NCI-H524 (cell line): ENCODE data around the gene ANO7.
"Not testable (repeated sequence)": the region's sequence is repeated elsewhere in the genome, so short reads cannot be mapped to it uniquely, and the experiment has no call there.

ENCODE experiments used
- DNase-seq, 2 experiments: peaks; one replicate each; lab custom pipeline; 2025; lab: John Stamatoyannopoulos, UW

Gene ANO7

DNA sequence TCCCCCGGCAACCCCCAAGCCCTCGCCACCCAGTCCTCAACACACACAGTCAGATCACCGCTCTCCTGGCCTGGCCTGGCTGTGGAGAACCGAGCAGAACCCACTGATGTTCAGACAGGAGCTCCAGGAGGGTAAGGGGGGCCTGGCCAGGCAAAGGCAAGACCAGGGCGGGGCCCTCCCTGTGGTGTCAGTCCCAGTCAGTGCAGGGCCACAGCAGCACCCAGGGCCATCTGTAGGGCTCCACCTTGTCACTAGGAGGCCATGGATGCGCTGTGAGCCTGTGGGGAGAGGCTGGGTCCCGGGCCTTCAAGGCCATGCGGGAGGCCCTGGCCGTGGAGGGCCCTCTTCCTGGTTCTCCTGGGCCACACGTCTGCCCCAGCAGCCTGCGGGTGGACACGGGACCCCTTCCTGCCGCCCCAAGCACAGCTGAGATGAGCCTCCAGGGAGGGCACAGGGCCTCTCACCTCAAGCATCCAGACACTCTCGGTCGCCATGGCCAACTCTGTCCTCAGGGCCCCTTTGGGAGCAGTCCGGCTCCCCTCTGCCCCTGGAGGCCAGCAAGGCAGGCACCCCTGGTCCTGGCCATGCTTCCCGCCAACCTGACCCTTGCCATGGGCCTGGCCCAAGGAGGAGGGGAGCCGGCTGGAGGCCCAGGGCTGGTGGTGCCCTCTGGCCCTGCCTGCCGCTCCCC lies 2.0 kb downstream of the ANO7 start:
- no peak for DNase-seq

DNA sequence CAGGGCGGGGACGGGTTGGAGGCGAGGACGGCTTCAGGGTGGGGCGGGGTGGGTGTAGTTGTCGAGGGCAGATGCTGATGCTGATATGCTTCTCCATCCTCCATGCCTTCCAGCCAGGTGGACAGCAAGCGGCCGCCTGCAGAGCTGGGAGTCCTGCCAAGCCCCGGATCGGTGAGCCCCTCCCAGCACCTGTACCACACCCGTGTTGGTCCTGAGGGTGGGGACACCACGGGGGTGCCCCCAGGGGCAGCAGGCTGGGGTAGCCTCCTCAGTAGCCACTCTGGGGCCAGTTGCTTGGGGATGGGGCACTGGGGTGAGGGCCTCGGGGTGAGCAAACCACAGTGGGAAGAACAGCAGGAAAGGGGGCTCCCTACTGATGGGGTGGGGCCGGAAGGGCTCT lies 2.6 kb downstream of the ANO7 start:
- no peak for DNase-seq

DNA sequence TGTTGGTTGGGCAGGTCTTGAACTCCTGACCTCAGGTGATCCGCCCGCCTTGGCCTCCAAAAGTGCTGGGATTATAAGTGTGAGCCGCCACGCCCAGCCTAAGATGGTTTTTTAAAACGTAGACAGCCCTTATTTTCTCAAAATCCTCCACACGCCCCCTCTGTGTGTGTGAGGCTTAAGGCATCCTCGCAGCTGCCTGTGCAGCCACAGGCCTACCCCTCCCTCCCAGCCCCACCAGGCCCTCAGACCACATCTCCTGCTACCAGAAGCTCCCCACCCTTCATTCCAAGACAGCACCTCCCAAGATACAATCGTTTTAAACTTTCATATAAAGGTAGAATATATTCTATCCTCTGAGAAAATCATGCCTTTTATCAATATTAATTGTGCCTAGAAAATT lies 4.8 kb downstream of the ANO7 start:
- no peak for DNase-seq

DNA sequence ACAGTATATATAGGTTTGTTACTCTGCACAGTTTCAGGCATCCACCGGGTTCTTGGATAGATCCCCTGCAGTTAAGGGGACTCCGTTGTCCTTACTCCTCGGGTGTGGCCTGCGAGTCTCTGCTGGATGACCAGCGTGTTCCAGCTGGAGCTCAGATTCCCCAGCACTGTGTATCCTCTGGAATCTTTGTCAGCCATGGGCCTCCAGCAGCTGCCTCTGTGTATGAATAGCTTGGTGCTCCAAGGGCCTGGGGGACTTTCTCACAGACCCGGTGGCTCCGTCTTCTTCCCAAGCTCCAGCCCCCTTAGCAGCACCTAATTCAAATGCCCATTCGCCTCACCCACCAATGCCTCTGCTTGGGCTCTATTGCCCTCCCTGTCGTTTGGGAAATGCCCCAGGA lies 6.3 kb downstream of the ANO7 start:
- no peak for DNase-seq

DNA sequence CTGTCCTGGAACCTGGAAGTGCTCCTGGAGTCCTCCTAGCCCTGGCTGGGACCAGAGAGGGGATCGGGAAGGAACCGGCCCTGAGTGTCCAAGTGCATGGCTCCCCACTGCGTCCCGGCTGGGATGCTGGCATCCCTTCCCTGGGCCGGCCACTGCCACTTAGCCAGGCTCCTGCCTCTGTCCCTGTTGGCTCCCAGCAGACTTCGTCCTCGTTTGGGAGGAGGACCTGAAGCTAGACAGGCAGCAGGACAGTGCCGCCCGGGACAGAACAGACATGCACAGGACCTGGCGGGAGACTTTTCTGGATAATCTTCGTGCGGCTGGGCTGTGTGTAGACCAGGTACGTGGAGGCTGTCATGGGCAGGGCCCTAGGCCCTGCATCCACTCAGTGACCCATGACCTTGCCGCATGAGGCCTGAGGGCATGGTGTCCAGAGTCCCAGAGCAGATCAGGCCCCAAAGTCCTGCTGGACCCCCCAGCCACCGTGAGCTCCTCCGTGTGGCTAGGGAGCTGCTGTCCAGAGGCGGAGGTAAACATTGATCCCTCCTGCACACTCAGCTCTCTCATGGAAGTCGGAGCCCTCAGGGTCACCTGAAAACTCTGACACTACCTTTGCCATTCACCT lies 7.1 kb downstream of the ANO7 start:
- DNase-seq = no peak

DNA sequence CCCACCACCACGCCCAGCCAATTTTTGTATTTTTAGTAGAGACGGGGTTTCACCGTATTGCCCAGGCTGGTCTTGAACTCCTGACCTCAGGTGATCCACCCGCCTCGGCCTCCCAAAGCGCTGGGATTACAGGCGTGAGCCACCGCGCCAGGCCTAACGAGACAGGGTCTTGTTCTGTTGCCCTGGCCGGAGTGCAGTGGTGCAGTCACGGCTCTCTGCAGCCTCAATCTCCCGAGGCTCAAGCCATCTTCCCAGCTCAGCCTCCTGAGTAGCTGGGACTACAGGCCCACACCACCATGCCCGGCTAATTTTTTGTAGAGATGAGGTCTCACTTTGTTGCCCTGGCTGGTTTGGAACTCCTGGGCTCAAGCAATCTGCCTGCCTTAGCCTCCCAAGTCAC lies 8.8 kb downstream of the ANO7 start:
- not testable (repeated sequence) for DNase-seq

DNA sequence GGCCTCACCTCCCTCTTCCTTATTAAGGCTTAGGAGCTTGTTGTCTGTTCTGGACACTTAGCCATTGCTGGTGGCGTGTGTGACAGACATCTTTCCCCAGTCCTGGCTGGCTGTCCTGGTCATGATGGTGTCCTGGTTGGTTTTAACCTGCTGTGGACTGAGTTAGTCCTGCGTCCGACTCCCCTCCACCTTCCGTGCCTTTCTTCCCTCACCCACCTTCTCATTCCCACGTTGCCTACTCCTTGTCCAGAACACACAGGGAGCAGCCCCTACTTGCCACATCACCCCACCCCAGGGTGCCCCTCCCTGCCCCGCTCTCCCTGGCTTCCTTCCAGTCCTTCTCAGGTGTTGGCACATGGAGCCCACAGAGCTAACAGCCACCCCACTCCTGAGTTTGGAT lies 9.5 kb downstream of the ANO7 start:
- no peak for DNase-seq

DNA sequence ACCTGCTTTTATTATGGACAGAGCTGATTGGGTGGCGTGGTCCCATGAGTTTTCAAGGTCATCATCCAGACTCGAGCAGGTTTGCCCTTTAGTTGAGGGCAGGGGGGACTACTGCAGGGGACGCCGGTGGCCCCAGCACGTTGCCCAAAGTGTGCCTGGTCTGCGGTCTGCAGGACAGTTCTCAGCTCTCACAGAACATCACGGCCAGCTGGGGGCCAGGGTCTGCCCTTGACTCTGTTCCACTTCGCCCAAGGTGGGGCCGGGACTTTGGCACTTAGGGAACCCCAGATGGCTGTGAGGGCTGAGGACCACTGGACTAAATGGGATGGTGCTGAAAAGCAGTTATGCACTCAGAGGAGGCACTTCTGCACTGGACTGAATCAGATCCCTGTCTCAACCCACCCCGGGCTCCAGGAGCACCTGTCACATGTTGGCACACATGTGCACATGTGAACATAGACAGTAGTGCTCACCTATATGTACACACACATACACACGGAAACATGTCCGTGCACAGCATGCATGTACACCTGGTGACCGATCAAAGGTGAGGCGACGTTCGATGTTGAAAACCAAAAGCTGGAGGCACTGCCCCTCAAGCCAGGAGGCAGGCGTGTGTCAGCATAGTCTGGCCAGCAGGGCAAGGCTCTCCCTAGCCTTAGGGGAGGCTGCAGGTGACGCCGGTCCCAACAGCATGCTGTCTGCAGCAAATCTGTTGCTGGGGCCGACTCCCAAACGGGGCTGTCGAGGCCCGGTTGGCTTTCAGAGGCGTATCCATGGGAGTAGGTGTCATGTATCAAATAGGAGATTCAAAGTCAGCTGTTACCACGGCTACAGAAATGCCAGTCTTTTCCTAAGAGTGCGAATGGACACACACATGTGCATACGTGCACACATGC lies 10.2 kb downstream of the ANO7 start:
- DNase-seq = no peak

DNA sequence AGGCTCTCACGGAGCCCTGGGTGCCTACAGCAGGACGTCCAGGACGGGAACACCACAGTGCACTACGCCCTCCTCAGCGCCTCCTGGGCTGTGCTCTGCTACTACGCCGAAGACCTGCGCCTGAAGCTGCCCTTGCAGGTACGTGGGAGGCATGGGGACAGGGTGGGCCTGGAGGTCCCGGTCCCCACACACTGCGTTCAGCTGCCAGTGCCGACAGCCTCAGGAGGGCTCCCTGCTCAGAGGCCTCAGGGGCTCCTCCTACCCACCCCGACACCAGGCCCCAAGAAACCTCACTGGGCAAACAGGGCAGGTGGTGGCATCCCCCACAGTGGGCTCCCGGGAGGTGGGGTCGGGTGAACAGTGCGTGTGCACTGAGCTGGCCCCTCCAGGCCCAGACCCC lies 10.8 kb downstream of the ANO7 start:
- no peak for DNase-seq

DNA sequence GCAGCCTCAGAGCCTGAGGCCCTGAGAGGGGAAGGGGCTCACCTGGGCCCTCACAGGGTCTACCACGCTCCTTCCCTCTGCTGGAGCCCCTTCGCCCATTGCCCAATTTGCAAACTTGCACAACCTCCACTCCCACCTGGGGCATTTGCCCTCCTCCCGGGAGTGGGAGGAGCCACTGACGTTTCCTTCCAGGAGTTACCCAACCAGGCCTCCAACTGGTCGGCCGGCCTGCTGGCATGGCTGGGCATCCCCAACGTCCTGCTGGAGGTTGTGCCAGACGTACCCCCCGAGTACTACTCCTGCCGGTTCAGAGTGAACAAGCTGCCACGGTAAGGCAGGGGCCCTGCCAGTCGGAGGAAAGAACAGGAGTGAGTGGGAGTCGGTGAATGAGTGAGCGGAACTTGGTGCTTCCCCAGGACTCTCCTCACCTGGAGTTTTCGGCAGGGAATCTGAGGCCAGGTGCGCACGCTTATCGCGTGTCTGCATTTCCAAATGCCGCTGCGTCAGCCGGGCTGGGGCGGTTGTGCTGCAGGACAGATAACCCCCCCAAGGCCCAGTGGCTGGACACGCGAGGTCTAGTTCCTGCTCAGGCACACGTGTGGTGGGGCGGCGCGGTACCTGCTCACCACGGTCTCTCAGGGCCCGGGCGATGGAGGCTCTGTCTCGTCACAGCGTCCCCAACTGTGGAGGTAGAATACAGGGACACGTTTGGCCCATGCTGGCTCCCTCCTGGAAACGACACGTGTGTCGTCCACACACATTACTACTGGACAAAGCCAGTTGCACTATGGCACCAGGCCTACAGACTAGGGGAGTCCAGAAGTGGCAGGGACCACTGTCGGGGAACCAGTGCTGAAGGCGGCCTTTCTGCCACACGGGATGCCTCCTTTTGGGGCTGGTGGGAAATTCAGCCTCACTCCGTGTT lies 11.7 kb downstream of the ANO7 start:
- DNase-seq = no peak

DNA sequence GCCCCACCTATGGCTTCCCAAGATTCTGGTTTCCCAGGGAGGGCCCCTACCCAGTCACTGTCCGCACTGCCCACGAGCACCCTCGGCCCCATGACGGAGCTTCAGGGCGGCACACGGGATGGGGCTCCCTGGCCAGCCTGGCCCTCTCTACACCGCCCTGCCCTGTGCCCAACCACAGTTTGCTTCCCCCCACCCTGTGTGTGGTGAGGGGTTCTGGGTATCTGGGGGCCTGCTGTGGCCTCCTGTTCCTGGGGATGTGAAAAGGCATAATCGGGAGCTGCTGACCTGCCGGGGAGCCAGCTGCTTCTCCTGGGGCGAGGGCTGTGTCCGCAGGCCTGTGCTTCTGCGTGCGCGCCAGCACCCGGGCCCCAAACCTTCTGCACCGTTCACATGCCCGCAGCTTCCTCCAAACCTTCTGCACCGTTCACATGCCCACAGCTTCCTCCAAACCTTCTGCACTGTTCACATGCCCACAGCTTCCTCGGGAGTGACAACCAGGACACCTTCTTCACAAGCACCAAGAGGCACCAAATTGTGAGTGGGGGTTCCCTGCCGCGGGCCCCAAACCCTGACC lies 12.4 kb downstream of the ANO7 start:
- DNase-seq = no peak

DNA sequence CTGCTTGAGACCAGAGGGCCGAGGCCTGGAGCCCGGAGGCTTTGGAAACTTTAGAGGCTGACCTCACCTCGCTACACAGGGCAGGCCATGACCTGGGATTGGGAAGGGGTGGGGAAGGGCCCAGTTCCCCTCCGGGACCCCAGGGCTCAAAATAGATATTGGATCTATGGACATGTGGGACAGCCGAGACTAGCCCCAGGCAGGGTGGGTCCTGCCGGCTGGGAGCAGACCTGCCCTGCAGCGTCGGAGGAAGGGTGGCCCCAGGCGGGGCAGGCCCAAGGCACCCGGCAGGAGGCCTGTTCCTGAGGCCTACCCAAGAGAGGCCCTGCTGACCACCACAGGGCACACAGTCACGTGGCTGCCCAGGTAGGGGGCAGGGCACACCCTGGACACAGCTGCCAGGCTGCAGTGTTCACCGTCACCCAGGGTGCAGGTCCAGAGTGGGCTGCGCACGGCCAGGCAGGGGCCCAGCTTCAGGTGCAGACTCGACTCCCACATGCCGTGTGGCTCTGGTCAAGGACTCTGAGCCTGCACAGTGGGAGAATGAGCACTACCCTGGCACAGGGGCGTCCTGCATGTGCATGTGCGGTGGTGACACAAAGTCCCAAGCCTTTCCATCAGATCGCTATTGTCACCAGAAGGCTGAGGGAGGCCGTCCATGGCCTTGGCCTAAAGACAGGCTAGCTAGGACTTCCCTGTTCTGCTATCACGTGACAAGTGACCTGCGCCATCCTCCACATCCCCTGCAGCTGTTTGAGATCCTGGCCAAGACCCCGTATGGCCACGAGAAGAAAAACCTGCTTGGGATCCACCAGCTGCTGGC lies 13.2 kb downstream of the ANO7 start:
- DNase-seq = no peak

DNA sequence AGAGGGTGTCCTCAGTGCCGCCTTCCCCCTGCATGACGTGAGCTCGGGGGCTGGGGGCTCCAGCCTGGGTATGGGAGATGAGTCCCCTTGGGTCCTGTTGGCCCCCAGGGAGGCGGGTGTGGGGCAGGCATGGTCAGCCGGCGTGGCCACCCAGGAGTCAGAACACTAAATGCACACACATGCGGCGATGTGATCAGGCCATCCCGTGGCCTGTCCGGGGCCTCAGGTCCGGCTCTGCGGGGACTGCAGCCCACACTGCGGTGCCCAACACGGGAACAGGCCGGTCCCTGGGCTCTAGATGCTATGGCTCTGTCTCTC lies 13.8 kb downstream of the ANO7 start:
- no peak for DNase-seq

DNA sequence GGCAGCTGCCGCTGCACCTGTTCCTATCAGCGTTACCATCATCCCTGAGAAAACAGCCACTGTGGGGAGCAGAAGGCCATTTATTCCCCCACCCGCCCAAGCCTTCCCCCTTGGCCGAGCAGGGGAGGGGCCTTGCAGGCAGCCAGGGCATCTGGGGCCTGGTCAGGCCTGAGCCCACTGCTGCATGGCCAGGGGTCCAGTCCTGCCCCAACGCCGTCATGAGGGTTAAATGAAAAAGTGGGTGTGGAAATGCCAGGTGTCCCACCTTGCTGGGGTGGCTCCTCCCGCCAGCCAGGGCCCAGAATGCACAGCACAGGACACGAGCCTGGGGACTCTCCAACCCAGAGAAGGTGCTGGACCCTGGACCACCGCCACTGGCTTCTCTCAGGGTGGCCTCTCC lies 14.2 kb downstream of the ANO7 start:
- DNase-seq = no peak

DNA sequence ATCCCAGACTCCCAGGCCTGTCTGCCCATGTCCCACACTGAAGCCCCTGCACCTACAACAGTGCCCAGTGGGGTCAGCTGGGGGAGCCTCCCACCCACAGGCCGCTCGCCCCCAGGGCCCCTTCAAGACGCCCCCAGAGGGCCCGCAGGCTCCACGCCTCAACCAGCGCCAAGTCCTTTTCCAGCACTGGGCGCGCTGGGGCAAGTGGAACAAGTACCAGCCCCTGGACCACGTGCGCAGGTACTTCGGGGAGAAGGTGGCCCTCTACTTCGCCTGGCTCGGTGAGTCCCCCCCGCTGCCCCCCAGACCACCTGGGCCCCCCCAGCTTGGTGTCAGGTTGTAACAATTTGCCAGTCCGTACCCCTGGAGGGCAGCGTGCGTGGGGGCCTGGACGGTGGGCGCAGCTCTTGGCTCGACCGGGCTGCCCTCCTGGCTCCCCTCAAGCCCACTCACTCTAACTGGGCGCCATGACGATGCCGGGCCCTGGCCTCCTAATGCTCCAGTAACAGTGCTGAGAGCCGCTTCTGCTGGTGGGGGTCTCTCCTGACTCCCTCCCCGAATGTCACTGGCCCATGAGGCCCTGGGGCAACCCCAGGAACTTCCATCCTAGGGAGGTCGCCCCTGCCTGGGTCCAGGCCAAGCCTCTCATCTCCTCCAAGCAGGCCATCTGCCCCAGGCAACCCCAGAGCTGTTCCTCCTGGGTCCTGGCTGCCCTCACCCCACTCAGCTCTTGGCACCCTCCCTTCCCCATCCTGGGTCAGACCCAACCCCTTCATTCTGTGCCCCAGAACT lies 14.9 kb downstream of the ANO7 start:
- no peak for DNase-seq

DNA sequence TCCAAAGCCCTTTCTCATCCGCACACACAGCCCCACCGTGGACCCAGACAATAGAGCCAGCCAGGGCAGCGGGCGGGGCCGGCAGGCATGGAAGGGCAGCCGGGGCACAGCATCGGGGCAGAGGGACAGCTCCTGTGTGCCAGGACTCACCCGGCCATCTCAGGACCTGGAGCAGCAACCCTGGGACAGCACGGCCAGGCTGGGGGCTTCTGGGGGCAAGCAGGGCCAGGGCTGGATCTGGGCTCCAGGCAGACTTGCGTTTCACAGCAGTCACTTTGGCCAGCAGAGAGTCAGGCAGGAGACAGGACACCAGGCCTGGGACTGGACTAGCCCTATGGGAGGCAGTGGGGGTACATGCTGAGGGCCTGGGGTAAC lies 15.5 kb downstream of the ANO7 start:
- DNase-seq = no peak

DNA sequence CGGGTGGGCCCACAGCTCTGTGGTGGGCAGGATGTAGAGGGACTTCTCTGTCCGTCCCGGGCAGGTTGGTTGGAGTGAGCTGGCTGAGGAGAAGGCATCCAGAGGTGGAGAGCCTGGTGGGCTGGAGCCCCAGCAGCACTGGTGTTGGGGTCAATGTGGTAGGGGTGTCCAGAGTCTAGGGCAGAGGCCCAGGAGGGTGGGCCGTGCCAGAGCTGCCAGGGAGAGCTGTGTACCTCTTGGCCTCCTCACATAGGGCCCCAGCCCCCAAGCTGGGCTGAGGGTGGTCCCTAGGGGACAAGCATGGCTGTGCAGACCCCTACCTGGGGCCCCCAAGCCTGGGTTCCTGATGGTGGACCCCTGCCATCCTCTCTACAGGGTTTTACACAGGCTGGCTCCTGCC lies 16.0 kb downstream of the ANO7 start:
- DNase-seq = no peak

DNA sequence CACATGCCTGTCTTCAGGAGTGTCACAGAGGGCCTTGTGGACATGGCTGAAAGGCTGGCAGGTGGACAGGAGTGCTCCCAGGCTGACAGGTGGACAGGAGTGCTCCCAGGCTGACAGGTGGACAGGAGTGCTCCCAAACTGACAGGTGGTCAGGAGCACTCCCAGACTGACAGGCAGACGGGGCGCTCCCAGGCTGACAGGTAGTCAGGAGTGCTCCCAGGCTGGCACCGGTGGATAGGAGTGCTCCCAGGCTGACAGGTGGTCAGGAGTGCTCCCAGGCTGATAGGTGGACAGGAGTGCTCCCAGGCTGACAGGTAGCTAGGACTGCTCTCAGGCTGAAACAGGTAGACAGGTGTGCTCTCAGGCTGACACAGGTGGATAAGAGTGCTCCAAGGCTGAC lies 16.6 kb downstream of the ANO7 start:
- no peak for DNase-seq

DNA sequence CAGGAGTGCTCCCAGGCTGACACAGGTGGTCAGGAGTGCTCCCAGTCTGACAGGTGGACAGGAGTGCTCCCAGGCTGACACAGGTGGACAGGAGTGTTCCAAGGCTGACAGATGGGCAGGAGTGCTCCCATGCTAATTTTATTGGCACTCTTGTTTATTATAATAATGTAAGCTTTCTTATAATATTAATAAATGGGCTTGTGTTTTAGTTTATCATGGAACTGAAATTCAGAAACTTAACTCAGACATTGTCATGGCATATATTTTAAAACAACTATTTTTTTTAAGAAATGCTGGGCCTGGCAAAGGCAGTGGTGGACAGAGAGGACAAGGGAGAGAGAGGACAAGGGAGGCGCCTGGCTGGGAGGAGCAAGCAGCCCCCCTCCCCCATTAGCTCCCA lies 18.7 kb downstream of the ANO7 start:
- no peak for DNase-seq

DNA sequence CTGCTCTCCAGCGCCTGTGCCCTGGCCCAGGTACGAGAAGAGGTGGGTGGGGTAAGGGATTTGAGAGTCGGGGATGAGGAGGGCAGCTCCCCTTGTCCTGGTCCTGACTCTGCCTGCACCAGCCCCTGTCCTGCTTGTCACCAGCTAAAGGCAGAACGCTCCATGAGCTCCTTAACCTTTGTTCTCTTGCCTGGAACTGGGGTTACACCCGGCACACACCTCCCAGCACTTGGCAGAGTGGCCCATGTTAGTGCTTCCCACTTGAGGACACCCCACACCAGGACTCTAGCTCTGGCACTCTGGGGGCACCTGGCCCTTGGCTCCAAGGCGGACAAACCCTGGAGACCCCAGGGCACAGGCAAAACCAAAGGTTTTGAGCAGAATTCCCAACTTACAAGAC lies 19.2 kb downstream of the ANO7 start:
- no peak for DNase-seq
